Neural crest cell (in vitro differentiated cells): Measurements from ENCODE around the gene METTL17. TPM values are rescaled to one million over a fixed set of nuclear protein-coding genes. Genes with fewer than 3 reads are reported as not detected.

ENCODE experiments used
- DNase-seq: peaks from one replicate; pipeline ENCODE4 v3.0.0; 2021; ENCODE audit warnings: low read depth, mixed read lengths, low spot score
- H3K27ac Mint-ChIP-seq: one replicate; pipeline ENCODE4 v1.8.0; 2021; ENCODE audit warnings: mild to moderate bottlenecking, mixed read lengths; ENCODE audit not compliant: unreplicated experiment
- H3K27me3 Mint-ChIP-seq: 2 replicates; pipeline ENCODE4 v1.8.0; 2021; ENCODE audit warnings: low read depth, mild to moderate bottlenecking, mixed read lengths
- H3K36me3 Mint-ChIP-seq: 2 replicates; pipeline ENCODE4 v1.8.0; 2021; ENCODE audit warnings: low read depth, mild to moderate bottlenecking, mixed read lengths
- H3K4me1 Mint-ChIP-seq: 2 replicates; pipeline ENCODE4 v1.8.0; 2021; ENCODE audit warnings: mixed read lengths
- H3K4me3 Mint-ChIP-seq: one replicate; pipeline ENCODE4 v1.8.0; 2021; ENCODE audit warnings: mild to moderate bottlenecking, mixed read lengths
- H3K9me3 Mint-ChIP-seq: 2 replicates; pipeline ENCODE4 v1.8.0; 2021; ENCODE audit warnings: mixed read lengths
- microRNA-seq: library from miRNA; unstranded; fragments of <30 nt; microRNA quantifications from one replicate; pipeline ENCODE4, GENCODE V29; 2020
- total RNA-seq: library from RNA; stranded (reverse); gene quantifications from 2 replicates; pipeline ENCODE4 v1.2.1, GENCODE V29; 2021
- TF ChIP-seq, protein P1 (sequence below): fragments of 200-600 bp; sonication (generic); conservative IDR thresholded peaks from 2 replicates; pipeline ENCODE4 v1.5.0; 2021; ENCODE audit warnings: antibody characterized with exemption, mild to moderate bottlenecking

METTL17 gene
- total RNA-seq, 1 donor from 2014 or later, result 86.5 TPM

DNA sequence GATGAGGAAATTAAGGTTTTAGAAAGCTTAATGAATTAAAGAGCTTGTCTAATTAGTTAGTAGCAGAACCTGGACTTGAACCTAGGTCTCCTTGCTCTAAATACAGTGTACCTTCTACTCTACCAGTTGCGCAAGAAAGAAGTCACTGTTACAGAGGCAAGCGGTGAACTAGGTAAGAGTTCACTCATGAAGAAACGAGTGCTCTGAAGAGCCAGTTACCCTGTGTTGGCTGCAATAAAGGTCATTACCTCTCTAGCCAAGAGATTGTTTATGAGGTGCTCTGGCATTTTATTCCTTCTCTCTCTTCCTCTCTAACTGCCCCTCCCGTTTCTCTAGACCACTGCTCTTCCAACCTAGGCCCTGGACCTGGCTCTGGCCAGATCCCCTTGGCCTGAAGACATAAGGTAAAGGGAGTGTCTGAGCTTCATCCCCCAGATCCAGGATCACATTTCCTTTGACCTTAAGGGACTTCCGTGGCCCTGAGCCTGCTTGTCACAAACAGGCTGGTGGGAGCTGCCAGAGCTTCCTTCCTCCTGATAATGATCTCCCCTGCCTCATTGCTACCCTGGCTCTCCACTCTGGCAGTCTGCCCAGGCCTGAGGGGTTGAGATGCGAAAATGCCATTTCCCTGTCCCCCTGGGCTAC, 54.3 kb downstream of the METTL17 start:
- H3K4me3 Mint-ChIP-seq, result no peak overlapping the region
- H3K36me3 Mint-ChIP-seq, result no peaks in the 10 kb centered on the region
- TF ChIP-seq, protein P1, sequence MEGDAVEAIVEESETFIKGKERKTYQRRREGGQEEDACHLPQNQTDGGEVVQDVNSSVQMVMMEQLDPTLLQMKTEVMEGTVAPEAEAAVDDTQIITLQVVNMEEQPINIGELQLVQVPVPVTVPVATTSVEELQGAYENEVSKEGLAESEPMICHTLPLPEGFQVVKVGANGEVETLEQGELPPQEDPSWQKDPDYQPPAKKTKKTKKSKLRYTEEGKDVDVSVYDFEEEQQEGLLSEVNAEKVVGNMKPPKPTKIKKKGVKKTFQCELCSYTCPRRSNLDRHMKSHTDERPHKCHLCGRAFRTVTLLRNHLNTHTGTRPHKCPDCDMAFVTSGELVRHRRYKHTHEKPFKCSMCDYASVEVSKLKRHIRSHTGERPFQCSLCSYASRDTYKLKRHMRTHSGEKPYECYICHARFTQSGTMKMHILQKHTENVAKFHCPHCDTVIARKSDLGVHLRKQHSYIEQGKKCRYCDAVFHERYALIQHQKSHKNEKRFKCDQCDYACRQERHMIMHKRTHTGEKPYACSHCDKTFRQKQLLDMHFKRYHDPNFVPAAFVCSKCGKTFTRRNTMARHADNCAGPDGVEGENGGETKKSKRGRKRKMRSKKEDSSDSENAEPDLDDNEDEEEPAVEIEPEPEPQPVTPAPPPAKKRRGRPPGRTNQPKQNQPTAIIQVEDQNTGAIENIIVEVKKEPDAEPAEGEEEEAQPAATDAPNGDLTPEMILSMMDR, result no peak
- H3K9me3 Mint-ChIP-seq, result no peaks in the 10 kb centered on the region
- H3K4me1 Mint-ChIP-seq, result peaks cover 7% of the 10 kb centered on the region
- H3K27me3 Mint-ChIP-seq, result peaks cover 32% of the 10 kb centered on the region
- H3K27ac Mint-ChIP-seq, result no peak overlapping the region
- DNase-seq, result no peak

Small RNAs within 50 kb of the gene (microRNA-seq; reads per million reads assigned to microRNA genes)
- not detected for gene MIR6717

Other genes with a start within 250 kb of the METTL17 start
- not detected in 2 replicates for gene EDDM3A, start 244.1 kb upstream of the METTL17 start, total RNA-seq
- gene EDDM3B, start 221.6 kb upstream of the METTL17 start, total RNA-seq, result not detected in 2 replicates
- 0.23 TPM in 1 of 2 replicates, not detected in the other for gene RNASE6, start 208.7 kb upstream of the METTL17 start, total RNA-seq
- gene RNASE1, start 187.1 kb upstream of the METTL17 start, total RNA-seq, result 6.4 and 9.7 TPM in 2 replicates
- not detected in 2 replicates for gene RNASE3, start 98.6 kb upstream of the METTL17 start, total RNA-seq
- not detected in 2 replicates for gene RNASE2, start 34.5 kb upstream of the METTL17 start, total RNA-seq
- 0.36 and 0.37 TPM in 2 replicates for gene SLC39A2, start 9.3 kb downstream of the METTL17 start, total RNA-seq
- gene NDRG2, start 35.1 kb downstream of the METTL17 start, total RNA-seq, result 13.7 and 17.4 TPM in 2 replicates
- not detected in 2 replicates for gene TPPP2, start 40.2 kb downstream of the METTL17 start, total RNA-seq
- gene RNASE13, start 44.8 kb downstream of the METTL17 start, total RNA-seq, result not detected in 2 replicates
- not detected in 2 replicates for gene RNASE7, start 52.4 kb downstream of the METTL17 start, total RNA-seq
- not detected in 2 replicates for gene RNASE8, start 67.8 kb downstream of the METTL17 start, total RNA-seq
- gene ARHGEF40, start 80.3 kb downstream of the METTL17 start, total RNA-seq, result 72.7 and 73.8 TPM in 2 replicates
- gene ZNF219, start 108.7 kb downstream of the METTL17 start, total RNA-seq, result 141 and 143 TPM in 2 replicates
- 1.6 TPM in 2 replicates for gene TMEM253, start 111.1 kb downstream of the METTL17 start, total RNA-seq
- not detected in 2 replicates for gene OR5AU1, start 166.1 kb downstream of the METTL17 start, total RNA-seq